Mesendoderm (in vitro differentiated cells): ENCODE data around the gene KCNB1.

ENCODE experiments used
- DNase-seq: peaks from one replicate; pipeline ENCODE4 v3.0.0; 2013
- H2AK5ac ChIP-seq: 2 replicates; pipeline ENCODE4 v1.6.1; 2013; ENCODE audit warnings: low read length, inconsistent platforms
- H2BK120ac ChIP-seq: 2 replicates; pipeline ENCODE4 v1.6.1; 2013; ENCODE audit warnings: low read depth, mild to moderate bottlenecking, low read length, moderate library complexity, mixed read lengths
- H2BK15ac ChIP-seq: replicated peaks from 2 replicates; pipeline ENCODE4 v1.6.1; 2013; ENCODE audit warnings: low read depth, mild to moderate bottlenecking, moderate library complexity
- H2BK5ac ChIP-seq: 2 replicates; pipeline ENCODE4 v1.6.1; 2013; ENCODE audit warnings: low read length, inconsistent platforms
- H3K18ac ChIP-seq: 2 replicates; pipeline ENCODE4 v1.6.1; 2013; ENCODE audit warnings: mild to moderate bottlenecking, low read length, mixed read lengths
- H3K23ac ChIP-seq: one replicate; pipeline ENCODE4 v1.6.1; 2013; ENCODE audit warnings: low read length
- H3K27ac ChIP-seq: 2 replicates; pipeline ENCODE4 v1.5.1; 2013; ENCODE audit warnings: low read depth, mild to moderate bottlenecking, inconsistent platforms, low read length, moderate library complexity
- H3K27me3 ChIP-seq: 2 replicates; pipeline ENCODE4 v1.6.1; 2013; ENCODE audit warnings: low read length, control low read depth, mild to moderate bottlenecking, inconsistent platforms; ENCODE audit not compliant: insufficient read depth, poor library complexity
- H3K36me3 ChIP-seq: 2 replicates; pipeline ENCODE4 v1.6.1; 2013; ENCODE audit warnings: low read length, inconsistent platforms; ENCODE audit not compliant: control insufficient read depth, insufficient read depth
- H3K4ac ChIP-seq: one replicate; pipeline ENCODE4 v1.6.1; 2013; ENCODE audit warnings: low read depth, mild to moderate bottlenecking, low read length, moderate library complexity
- H3K4me1 ChIP-seq: 2 replicates; pipeline ENCODE4 v1.6.1; 2013; ENCODE audit warnings: low read depth, low read length, inconsistent platforms; ENCODE audit not compliant: control insufficient read depth
- H3K4me2 ChIP-seq: 2 replicates; pipeline ENCODE4 v1.6.1; 2013; ENCODE audit warnings: low read length
- H3K4me3 ChIP-seq: 2 replicates; pipeline ENCODE4 v1.5.1; 2013; ENCODE audit warnings: mild to moderate bottlenecking, low read length
- H3K56ac ChIP-seq: one replicate; pipeline ENCODE4 v1.6.1; 2013; ENCODE audit warnings: low read length
- H3K79me1 ChIP-seq: 2 replicates; pipeline ENCODE4 v1.6.1; 2013; ENCODE audit warnings: low read length, inconsistent platforms
- H3K79me2 ChIP-seq: 2 replicates; pipeline ENCODE4 v1.6.1; 2013; ENCODE audit warnings: mild to moderate bottlenecking, low read length; ENCODE audit not compliant: control insufficient read depth, insufficient read depth
- H3K9ac ChIP-seq: 2 replicates; pipeline ENCODE4 v1.6.1; 2013; ENCODE audit warnings: low read length, inconsistent platforms
- H4K5ac ChIP-seq: one replicate; pipeline ENCODE4 v1.6.1; 2013; ENCODE audit warnings: low read length
- H4K8ac ChIP-seq: one replicate; pipeline ENCODE4 v1.6.1; 2013; ENCODE audit warnings: low read depth, mild to moderate bottlenecking, control low read depth, low read length, moderate library complexity
- WGBS: extraction: QIAGEN DNeasy Blood & Tissue Kit; methylation state at CpG from one replicate; pipeline ENCODE4 v1.1.7; 2013; ENCODE audit warnings: low lambda C conversion rate, missing lambda C conversion rate; ENCODE audit not compliant: insufficient coverage; ENCODE audit errors: extremely low coverage; 5-methylcytosine and 5-hydroxymethylcytosine counted together

The KCNB1 gene

DNA sequence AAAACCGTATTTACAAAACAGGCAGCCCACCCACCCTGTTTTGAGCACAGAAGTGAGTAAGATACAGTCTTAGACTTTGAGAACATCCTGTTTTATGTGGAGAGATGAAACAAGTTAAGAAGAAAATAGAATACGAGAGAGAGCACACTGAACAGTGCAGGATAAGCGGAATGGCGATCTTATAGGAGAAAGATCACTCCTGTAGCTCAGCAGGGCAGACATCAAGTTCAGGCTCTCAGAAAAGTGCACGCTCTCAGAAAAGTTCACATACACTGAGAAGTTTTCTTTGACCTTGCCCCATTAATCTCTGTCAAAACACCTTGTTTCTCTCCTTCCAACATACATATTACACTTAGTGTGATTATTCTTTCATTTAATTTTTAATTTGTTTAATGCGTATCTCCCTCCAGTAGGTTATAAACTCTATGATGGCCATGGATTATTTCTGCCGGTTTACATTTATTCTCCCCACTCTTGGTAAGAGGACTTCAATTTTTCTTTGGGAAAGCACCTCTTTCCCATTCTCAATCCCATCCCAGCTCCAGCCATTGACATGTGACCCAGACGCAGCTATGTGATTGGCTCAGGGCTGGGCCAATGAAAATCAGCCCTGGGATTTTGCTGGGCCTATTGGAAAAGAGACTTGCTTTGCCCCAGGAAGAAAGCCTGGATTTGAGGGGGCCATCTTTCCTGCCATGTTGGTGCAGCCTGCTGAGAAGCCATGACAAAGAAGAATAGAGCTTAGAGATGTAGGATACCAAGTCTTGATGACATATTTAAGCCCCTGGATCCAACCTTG is 16.2 kb downstream of the KCNB1 start:
- Histone ChIP-seq H3K36me3 (no peaks in the 10 kb centered on the region), H2BK120ac (no peak overlapping the region), H3K56ac (no peak overlapping the region), H2BK15ac (no peak overlapping the region), H3K79me1 (no peaks in the 10 kb centered on the region), H4K8ac (no peak overlapping the region), H3K4me3 (no peak overlapping the region), H3K23ac (no peak overlapping the region), H3K4ac (no peak overlapping the region), H4K5ac (no peak overlapping the region), H2BK5ac (no peak overlapping the region), H3K9ac (no peak overlapping the region), H3K4me2 (no peak overlapping the region), H3K79me2 (no peaks in the 10 kb centered on the region), H3K27ac (no peak overlapping the region), H3K27me3 (no peaks in the 10 kb centered on the region), H3K18ac (no peak overlapping the region), H3K4me1 (no peaks in the 10 kb centered on the region), H2AK5ac (no peak overlapping the region)
- peak; percentile 31 for DNase-seq
- no CpG with 5 or more reads among the region's 8 CpGs for WGBS

DNA sequence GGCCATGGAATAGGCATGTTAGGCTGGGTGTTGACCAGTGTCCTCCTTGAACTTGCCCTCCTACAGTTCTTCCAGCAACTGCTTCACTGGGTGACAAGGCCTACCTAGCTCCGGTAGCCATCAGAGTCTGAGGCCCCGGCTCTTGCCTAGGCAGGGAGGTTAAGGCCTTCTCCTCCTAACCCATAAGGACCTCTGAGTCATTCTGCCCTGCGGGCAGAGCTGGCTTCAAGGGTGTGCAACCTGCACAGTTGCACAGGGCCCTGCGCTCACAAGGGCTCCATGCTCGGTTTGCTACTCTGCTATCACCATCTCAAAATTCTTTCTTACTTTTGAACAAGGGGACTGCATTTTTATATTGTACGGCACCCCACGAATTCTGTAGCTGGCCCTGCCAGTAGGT is 17.9 kb downstream of the KCNB1 start:
- Histone ChIP-seq H4K8ac (no peak overlapping the region), H3K79me2 (no peaks in the 10 kb centered on the region), H3K36me3 (no peaks in the 10 kb centered on the region), H3K18ac (no peak overlapping the region), H3K79me1 (no peaks in the 10 kb centered on the region), H3K4me3 (no peak overlapping the region), H3K56ac (no peak overlapping the region), H3K27ac (no peak overlapping the region), H3K4ac (no peak overlapping the region), H2BK5ac (no peak overlapping the region), H3K27me3 (no peaks in the 10 kb centered on the region), H3K4me1 (no peaks in the 10 kb centered on the region), H3K4me2 (no peak overlapping the region), H2BK120ac (no peak overlapping the region), H3K23ac (no peak overlapping the region), H4K5ac (no peak overlapping the region), H2AK5ac (no peak overlapping the region), H3K9ac (no peak overlapping the region), H2BK15ac (no peak overlapping the region)
- DNase-seq: no peak
- WGBS: no CpG with 5 or more reads among the region's 7 CpGs

DNA sequence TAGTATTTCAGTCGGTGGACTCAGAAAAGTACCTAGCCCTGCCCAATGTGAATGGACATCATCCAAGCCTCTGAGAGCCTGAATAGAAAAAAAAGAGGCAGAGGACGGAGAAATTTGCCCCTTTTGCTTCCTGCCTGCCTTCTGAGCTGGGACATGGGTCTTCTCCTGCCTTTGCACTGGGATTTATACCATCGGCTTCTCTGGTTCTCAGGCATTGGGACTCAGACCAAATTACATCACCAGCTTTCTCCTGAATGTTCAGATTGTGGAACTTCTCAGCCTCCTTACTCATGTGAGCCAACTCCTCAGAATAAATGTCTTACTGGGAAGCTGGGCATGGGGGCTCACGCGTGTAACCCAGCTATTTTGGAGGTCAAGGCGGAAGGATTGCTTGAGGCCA is 19.8 kb downstream of the KCNB1 start:
- Histone ChIP-seq H4K5ac (no peak overlapping the region), H3K56ac (no peak overlapping the region)
- whole genome bisulfite sequencing: no CpG with 5 or more reads among the region's 6 CpGs

DNA sequence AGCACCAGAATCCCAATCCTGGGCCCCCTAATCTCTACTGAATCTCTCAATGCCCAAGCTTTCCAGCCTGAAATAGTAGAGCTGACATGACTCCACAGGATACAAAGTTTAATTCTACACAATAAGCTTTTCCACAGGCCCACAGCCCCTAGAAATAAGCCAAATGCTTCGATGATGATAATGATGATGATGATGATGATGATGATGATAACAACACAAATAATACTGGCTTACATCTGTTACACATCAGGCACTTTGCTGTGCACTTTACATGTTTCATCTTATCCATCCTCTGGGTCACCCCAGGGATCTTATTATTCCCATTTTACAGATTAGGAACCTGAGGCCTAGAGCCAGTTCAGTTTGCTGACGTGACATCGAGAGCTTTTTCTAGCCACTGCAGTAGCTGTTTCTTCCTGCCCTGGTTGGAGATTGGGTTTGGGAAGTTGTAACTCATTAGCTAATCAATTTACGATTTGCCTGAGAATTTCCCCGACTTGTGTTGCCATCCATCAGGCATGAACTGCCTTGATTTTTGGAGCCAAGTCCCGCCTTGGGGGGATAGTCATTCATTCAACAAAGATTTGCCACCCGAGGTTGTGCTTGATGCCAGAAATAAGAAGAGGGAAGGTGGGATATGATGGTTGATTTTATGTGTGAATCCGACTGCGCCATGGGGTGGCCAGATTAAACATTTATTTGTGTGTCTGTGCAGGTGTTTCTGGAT is 20.4 kb downstream of the KCNB1 start:
- no peak overlapping the region for H2BK120ac ChIP-seq
- no peak overlapping the region for H3K56ac ChIP-seq
- no peak overlapping the region for H3K18ac ChIP-seq
- no peak overlapping the region for H3K4ac ChIP-seq
- H3K4me1 ChIP-seq: peaks cover under 1% of the 10 kb centered on the region
- H3K4me3 ChIP-seq: no peak overlapping the region
- WGBS: no CpG with 5 or more reads among the region's 9 CpGs
- no peak overlapping the region for H3K23ac ChIP-seq
- H2AK5ac ChIP-seq: no peak overlapping the region
- no peak for DNase-seq
- no peak overlapping the region for H2BK5ac ChIP-seq
- no peak overlapping the region for H2BK15ac ChIP-seq
- H4K8ac ChIP-seq: no peak overlapping the region
- no peak overlapping the region for H3K4me2 ChIP-seq
- no peak overlapping the region for H4K5ac ChIP-seq
- H3K27me3 ChIP-seq: no peaks in the 10 kb centered on the region
- H3K79me1 ChIP-seq: no peaks in the 10 kb centered on the region
- no peak overlapping the region for H3K9ac ChIP-seq
- no peaks in the 10 kb centered on the region for H3K79me2 ChIP-seq
- no peak overlapping the region for H3K27ac ChIP-seq
- no peaks in the 10 kb centered on the region for H3K36me3 ChIP-seq

More for the DNA sequence above, 19.8 kb downstream of the KCNB1 start:
- H3K23ac ChIP-seq: no peak overlapping the region
- no peak overlapping the region for H3K4me3 ChIP-seq
- H3K9ac ChIP-seq: no peak overlapping the region
- H3K79me1 ChIP-seq: no peaks in the 10 kb centered on the region
- no peak overlapping the region for H4K8ac ChIP-seq
- H3K36me3 ChIP-seq: no peaks in the 10 kb centered on the region
- H3K18ac ChIP-seq: no peak overlapping the region
- no peak overlapping the region for H3K27ac ChIP-seq
- H3K27me3 ChIP-seq: no peaks in the 10 kb centered on the region
- DNase-seq: no peak
- no peaks in the 10 kb centered on the region for H3K4me1 ChIP-seq
- H3K4ac ChIP-seq: no peak overlapping the region
- no peak overlapping the region for H2BK120ac ChIP-seq
- H2AK5ac ChIP-seq: no peak overlapping the region
- H3K79me2 ChIP-seq: no peaks in the 10 kb centered on the region
- no peak overlapping the region for H2BK5ac ChIP-seq
- H2BK15ac ChIP-seq: no peak overlapping the region
- H3K4me2 ChIP-seq: no peak overlapping the region

DNA sequence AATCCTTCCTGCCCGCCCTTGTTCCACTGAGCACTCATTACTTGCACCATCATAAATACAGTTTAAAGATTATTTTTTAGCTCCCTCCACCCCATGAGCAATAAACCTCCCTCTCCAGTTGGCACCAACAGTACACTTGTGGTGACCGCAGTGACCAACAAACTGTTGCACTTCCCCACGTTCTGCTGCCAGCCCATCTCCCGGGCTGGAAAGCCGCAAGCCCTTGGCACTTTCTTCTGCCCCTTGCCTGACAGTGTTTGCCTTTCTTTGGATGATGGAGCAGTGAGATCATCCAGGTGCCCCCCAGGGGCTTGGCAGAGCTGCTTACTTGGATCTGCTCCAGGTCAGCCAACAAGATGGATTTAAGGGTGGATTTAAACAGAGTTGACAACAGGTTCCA is 21.6 kb downstream of the KCNB1 start:
- no peak overlapping the region for H3K9ac ChIP-seq
- H4K8ac ChIP-seq: no peak overlapping the region
- no peak overlapping the region for H2BK15ac ChIP-seq
- H2BK120ac ChIP-seq: no peak overlapping the region
- no peak overlapping the region for H2AK5ac ChIP-seq
- H3K4me2 ChIP-seq: no peak overlapping the region
- no peaks in the 10 kb centered on the region for H3K79me1 ChIP-seq
- H3K4ac ChIP-seq: no peak overlapping the region
- WGBS: no CpG with 5 or more reads among the region's 5 CpGs
- H3K79me2 ChIP-seq: no peaks in the 10 kb centered on the region
- no peak overlapping the region for H3K27ac ChIP-seq
- no peak overlapping the region for H3K56ac ChIP-seq
- no peak overlapping the region for H3K23ac ChIP-seq
- DNase-seq: no peak
- H3K4me1 ChIP-seq: peaks cover 2% of the 10 kb centered on the region
- H2BK5ac ChIP-seq: no peak overlapping the region
- H3K36me3 ChIP-seq: no peaks in the 10 kb centered on the region
- no peak overlapping the region for H4K5ac ChIP-seq
- H3K4me3 ChIP-seq: no peak overlapping the region
- H3K27me3 ChIP-seq: no peaks in the 10 kb centered on the region
- no peak overlapping the region for H3K18ac ChIP-seq
